Measurements from ENCODE around the gene CSRNP3.

GRCh38 chr2:165699946-165700345, 230.4 kb downstream of the CSRNP3 start:
- TF ChIP-seq POLR2A (IDR thresholded peaks at IDR 0.05), result no peak
- no peak for TF ChIP-seq CTCF (IDR thresholded peaks at IDR 0.05)
- TF ChIP-seq EP300 (IDR thresholded peaks at IDR 0.05), result no peak

All from tibial nerve (tissue), 4 donors.